ENCODE data around the gene STX11. TPM values are rescaled to one million over a fixed set of nuclear protein-coding genes. Genes with fewer than 3 reads are reported as not detected.

STX11 gene
- total RNA-seq, 1 experiment from 2014 or later, result 1.1 TPM

- no peak overlapping the region for H3K27ac Mint-ChIP-seq (ENCODE audit: low read depth, unreplicated experiment)
- H3K4me3 Mint-ChIP-seq (ENCODE audit: unreplicated experiment), result no peak overlapping the region
- BruUV-seq (replicated peaks), result no TSS peak
- H3K27me3 Mint-ChIP-seq (ENCODE audit: insufficient read depth, unreplicated experiment), result no peaks in the 10 kb centered on the region
- peaks cover 6% of the 10 kb centered on the region for H3K9me3 Mint-ChIP-seq (ENCODE audit: unreplicated experiment)
- ChIA-PET CTCF (no interaction called here), POLR2A (no interaction called here)
- H3K4me1 Mint-ChIP-seq (ENCODE audit: insufficient read depth, unreplicated experiment), result no peaks in the 10 kb centered on the region
- H3K36me3 Mint-ChIP-seq (ENCODE audit: insufficient read depth, unreplicated experiment), result no peaks in the 10 kb centered on the region
- DNase-seq (ENCODE audit: unreplicated experiment), result no peak
- no peak for TF ChIP-seq CTCF (IDR thresholded peaks at IDR 0.05; ENCODE audit: unreplicated experiment)
- intact Hi-C loops (cut with micrococcal nuclease), result no loop called here
These were observed 47.6 kb downstream of the STX11 start for GRCh38 chr6:144197919-144198318.

GRCh38 chr6:144202879-144203468, 52.7 kb downstream of the STX11 start:
- Mint-ChIP-seq H3K4me3 (ENCODE audit: unreplicated experiment) (no peak overlapping the region), H3K4me1 (ENCODE audit: insufficient read depth, unreplicated experiment) (no peaks in the 10 kb centered on the region), H3K27ac (ENCODE audit: low read depth, unreplicated experiment) (no peak overlapping the region), H3K9me3 (ENCODE audit: unreplicated experiment) (peaks cover 25% of the 10 kb centered on the region), H3K36me3 (ENCODE audit: insufficient read depth, unreplicated experiment) (no peaks in the 10 kb centered on the region), H3K27me3 (ENCODE audit: insufficient read depth, unreplicated experiment) (peaks cover 24% of the 10 kb centered on the region)
- DNase-seq (ENCODE audit: unreplicated experiment), result no peak
- POLR2A ChIA-PET, result interaction anchor here (0.6 to 0.7 kb wide), 2 partner anchors 288 to 347 kb away, joined by 3 read pairs; no protein-coding TSS in a partner anchor
- no peak for TF ChIP-seq CTCF (IDR thresholded peaks at IDR 0.05; ENCODE audit: unreplicated experiment)
- intact Hi-C loops (cut with micrococcal nuclease), result no loop called here
- CTCF ChIA-PET, result interaction anchor here (0.7 to 0.8 kb wide), 2 partner anchors 14 to 1572 kb away, joined by 3 read pairs; no protein-coding TSS in a partner anchor
- BruUV-seq (replicated peaks), result no TSS peak

- Mint-ChIP-seq H3K27ac (ENCODE audit: low read depth, unreplicated experiment) (no peak overlapping the region), H3K36me3 (ENCODE audit: insufficient read depth, unreplicated experiment) (peaks cover 10% of the 10 kb centered on the region), H3K9me3 (ENCODE audit: unreplicated experiment) (peaks cover 6% of the 10 kb centered on the region), H3K27me3 (ENCODE audit: insufficient read depth, unreplicated experiment) (peaks cover 26% of the 10 kb centered on the region), H3K4me1 (ENCODE audit: insufficient read depth, unreplicated experiment) (peaks cover 9% of the 10 kb centered on the region), H3K4me3 (ENCODE audit: unreplicated experiment) (no peak overlapping the region)
- no peak for TF ChIP-seq CTCF (IDR thresholded peaks at IDR 0.05; ENCODE audit: unreplicated experiment)
- BruUV-seq (replicated peaks), result no TSS peak
- intact Hi-C loops (cut with micrococcal nuclease), result loop anchor here (10.0 kb wide), 1 partner anchor 204 kb away; no protein-coding TSS in a partner anchor
- ChIA-PET CTCF (no interaction called here), POLR2A (interaction anchor here (0.7 kb wide), 1 partner anchor 848 kb away, joined by 3 read pairs; no protein-coding TSS in a partner anchor)
- DNase-seq (ENCODE audit: unreplicated experiment), result no peak
These were observed 60.8 kb downstream of the STX11 start for GRCh38 chr6:144211160-144211559.

GRCh38 chr6:144213315-144213714, 63.0 kb downstream of the STX11 start:
- H3K27ac Mint-ChIP-seq (ENCODE audit: low read depth, unreplicated experiment), result no peak overlapping the region
- CTCF ChIA-PET, result interaction anchor here (0.7 kb wide), 1 partner anchor 209 kb away, joined by 3 read pairs; no protein-coding TSS in a partner anchor
- POLR2A ChIA-PET, result no interaction called here
- peaks cover 20% of the 10 kb centered on the region for H3K36me3 Mint-ChIP-seq (ENCODE audit: insufficient read depth, unreplicated experiment)
- H3K27me3 Mint-ChIP-seq (ENCODE audit: insufficient read depth, unreplicated experiment), result peaks cover 5% of the 10 kb centered on the region
- H3K4me3 Mint-ChIP-seq (ENCODE audit: unreplicated experiment), result no peak overlapping the region
- H3K4me1 Mint-ChIP-seq (ENCODE audit: insufficient read depth, unreplicated experiment), result peaks cover 9% of the 10 kb centered on the region
- no peaks in the 10 kb centered on the region for H3K9me3 Mint-ChIP-seq (ENCODE audit: unreplicated experiment)
- DNase-seq (ENCODE audit: unreplicated experiment), result no peak
- no peak for TF ChIP-seq CTCF (IDR thresholded peaks at IDR 0.05; ENCODE audit: unreplicated experiment)
- BruUV-seq (replicated peaks), result no TSS peak
- intact Hi-C loops (cut with micrococcal nuclease), result loop anchor here (10.0 kb wide), 1 partner anchor 201 kb away; no protein-coding TSS in a partner anchor
